PFSK-1 (cell line): ENCODE data around the gene C19orf81.

Source experiments
- SIN3A ChIP-seq: IDR thresholded peaks from 2 replicates; pipeline ENCODE4 v1.6.1; 2012; ENCODE audit warnings: mild to moderate bottlenecking, low read length, moderate library complexity, borderline replicate concordance; ENCODE audit not compliant: insufficient read depth
- TF ChIP-seq, protein P1 (sequence below), 2 experiments: IDR thresholded peaks; 2 replicates each; pipeline versions ENCODE4 v1.6.1 to v1.8.0; 2011 to 2012; ENCODE audit warnings: low read depth in 2 of 2, low read length in 2 of 2, control low read depth in 1 of 2, inconsistent platforms in 1 of 2, mild to moderate bottlenecking in 1 of 2, moderate library complexity in 1 of 2; ENCODE audit not compliant: insufficient read depth in 1 of 2

GRCh38 chr19:50646074-50646807, 3.0 kb upstream of the C19orf81 start:
- TF ChIP-seq, protein P1, sequence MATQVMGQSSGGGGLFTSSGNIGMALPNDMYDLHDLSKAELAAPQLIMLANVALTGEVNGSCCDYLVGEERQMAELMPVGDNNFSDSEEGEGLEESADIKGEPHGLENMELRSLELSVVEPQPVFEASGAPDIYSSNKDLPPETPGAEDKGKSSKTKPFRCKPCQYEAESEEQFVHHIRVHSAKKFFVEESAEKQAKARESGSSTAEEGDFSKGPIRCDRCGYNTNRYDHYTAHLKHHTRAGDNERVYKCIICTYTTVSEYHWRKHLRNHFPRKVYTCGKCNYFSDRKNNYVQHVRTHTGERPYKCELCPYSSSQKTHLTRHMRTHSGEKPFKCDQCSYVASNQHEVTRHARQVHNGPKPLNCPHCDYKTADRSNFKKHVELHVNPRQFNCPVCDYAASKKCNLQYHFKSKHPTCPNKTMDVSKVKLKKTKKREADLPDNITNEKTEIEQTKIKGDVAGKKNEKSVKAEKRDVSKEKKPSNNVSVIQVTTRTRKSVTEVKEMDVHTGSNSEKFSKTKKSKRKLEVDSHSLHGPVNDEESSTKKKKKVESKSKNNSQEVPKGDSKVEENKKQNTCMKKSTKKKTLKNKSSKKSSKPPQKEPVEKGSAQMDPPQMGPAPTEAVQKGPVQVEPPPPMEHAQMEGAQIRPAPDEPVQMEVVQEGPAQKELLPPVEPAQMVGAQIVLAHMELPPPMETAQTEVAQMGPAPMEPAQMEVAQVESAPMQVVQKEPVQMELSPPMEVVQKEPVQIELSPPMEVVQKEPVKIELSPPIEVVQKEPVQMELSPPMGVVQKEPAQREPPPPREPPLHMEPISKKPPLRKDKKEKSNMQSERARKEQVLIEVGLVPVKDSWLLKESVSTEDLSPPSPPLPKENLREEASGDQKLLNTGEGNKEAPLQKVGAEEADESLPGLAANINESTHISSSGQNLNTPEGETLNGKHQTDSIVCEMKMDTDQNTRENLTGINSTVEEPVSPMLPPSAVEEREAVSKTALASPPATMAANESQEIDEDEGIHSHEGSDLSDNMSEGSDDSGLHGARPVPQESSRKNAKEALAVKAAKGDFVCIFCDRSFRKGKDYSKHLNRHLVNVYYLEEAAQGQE (IDR thresholded peaks at IDR 0.05; ENCODE audit: insufficient read depth in 1 of 2, low read depth in 2 of 2, low read length in 2 of 2), result no peak
- no peak for TF ChIP-seq SIN3A
